Kidney (tissue), 14 donors: ENCODE data around the gene HSD17B12. TPM values are rescaled to one million over a fixed set of nuclear protein-coding genes. Genes with fewer than 3 reads are reported as not detected.
"Not testable (repeated sequence)": the region's sequence is repeated elsewhere in the genome, so short reads cannot be mapped to it uniquely, and the experiment has no call there.

ENCODE experiments used
- DNase-seq, 5 donors: peaks; one replicate each; pipeline ENCODE4 v3.0.0-alpha.2; 2013 to 2020
- FAIRE-seq: peaks from 2 replicates; lab custom pipeline; 2012; peaks lifted over from hg19 to GRCh38; lab: Jason Lieb, UNC
- H3K27ac ChIP-seq, 2 donors: one replicate each; pipeline ENCODE4 v1.7.0; 2013; ENCODE audit warnings: low read depth in 2 of 2, low read length in 2 of 2, inconsistent platforms in 1 of 2
- H3K27me3 ChIP-seq: one replicate; pipeline ENCODE4 v1.7.1; 2013; ENCODE audit warnings: low read length, inconsistent platforms; ENCODE audit not compliant: control insufficient read depth, insufficient read depth
- H3K36me3 ChIP-seq, 3 donors: one replicate each; pipeline versions ENCODE4 v1.7.0 to v1.7.1; 2013; ENCODE audit warnings: low read length in 3 of 3, control low read depth in 1 of 3, inconsistent platforms in 1 of 3; ENCODE audit not compliant: insufficient read depth in 3 of 3, control insufficient read depth in 2 of 3
- H3K4me1 ChIP-seq, 3 donors: one replicate each; pipeline versions ENCODE4 v1.7.0 to v1.7.1; 2013; ENCODE audit warnings: low read length in 3 of 3, inconsistent platforms in 1 of 3, low read depth in 1 of 3; ENCODE audit not compliant: control insufficient read depth in 2 of 3, insufficient read depth in 2 of 3
- H3K4me3 ChIP-seq, 3 donors: one replicate each; pipeline versions ENCODE4 v1.7.0 to v1.8.1; 2013; ENCODE audit warnings: low read length in 3 of 3, control low read depth in 1 of 3, inconsistent platforms in 1 of 3
- H3K9ac ChIP-seq, 3 donors: one replicate each; pipeline versions ENCODE4 v1.7.0 to v1.7.1; 2013; ENCODE audit warnings: low read length in 3 of 3, control low read depth in 1 of 3, inconsistent platforms in 1 of 3
- H3K9me3 ChIP-seq, 3 donors: one replicate each; pipeline versions ENCODE4 v1.7.0 to v1.7.1; 2013; ENCODE audit warnings: low read length in 3 of 3, control low read depth in 1 of 3, inconsistent platforms in 1 of 3; ENCODE audit not compliant: control insufficient read depth in 2 of 3, insufficient read depth in 1 of 3
- intact Hi-C: fragments of 100-400 bp; cut with DNase I; formaldehyde crosslinking; loops from one replicate; pipeline ENCODE4 v1.11.1; 2022
- polyA plus RNA-seq: library from polyadenylated mRNA; stranded (reverse); fragments of 350-450 nt; fragmentation: Illumina TruSeq; extraction: RNeasy Lipid Tissue Mini Kit (QIAGEN cat#74804); gene quantifications from one replicate; pipeline ENCODE4 v1.2.3, GENCODE V29; 2014; ENCODE audit warnings: low read depth, low replicate concordance; ENCODE audit not compliant: insufficient read depth
- total RNA-seq: library from RNA; stranded (reverse); fragmentation: NEBNext Ultra II Directional; extraction: Animal tissue kit (Norgen Biotek cat#: 25700); gene quantifications from one replicate; pipeline ENCODE4 v1.2.1, GENCODE V29; 2021
- TF ChIP-seq, protein P1 (sequence below): IDR thresholded peaks from 3 replicates; pipeline ENCODE4 v1.5.1; 2012; ENCODE audit warnings: mild to moderate bottlenecking, moderate library complexity, borderline replicate concordance; ENCODE audit not compliant: insufficient read depth; ENCODE audit errors: extremely low read depth
- donor health status: control.
- donor health status: control.
- donor health status: control.
- donor health status: control.
- donor health status: control.
- donor health status: DM: yes; HTN: yes; CAD: no.
- donor health status: Normal renal cell carcinoma (clear cell type).

HSD17B12 gene
- total and polyA plus RNA-seq, 2 donors from 2014 or later: 76.9 to 100 TPM

- H3K36me3 ChIP-seq: peaks cover 0 to 3% (median 0%) of the 10 kb centered on the region in 3 donors
- no peak overlapping the region for H3K4me3 ChIP-seq
- intact Hi-C loops: no loop called here
- H3K27me3 ChIP-seq: no peaks in the 10 kb centered on the region
- DNase-seq (no peak), FAIRE-seq (no peak)
- TF ChIP-seq, protein P1, sequence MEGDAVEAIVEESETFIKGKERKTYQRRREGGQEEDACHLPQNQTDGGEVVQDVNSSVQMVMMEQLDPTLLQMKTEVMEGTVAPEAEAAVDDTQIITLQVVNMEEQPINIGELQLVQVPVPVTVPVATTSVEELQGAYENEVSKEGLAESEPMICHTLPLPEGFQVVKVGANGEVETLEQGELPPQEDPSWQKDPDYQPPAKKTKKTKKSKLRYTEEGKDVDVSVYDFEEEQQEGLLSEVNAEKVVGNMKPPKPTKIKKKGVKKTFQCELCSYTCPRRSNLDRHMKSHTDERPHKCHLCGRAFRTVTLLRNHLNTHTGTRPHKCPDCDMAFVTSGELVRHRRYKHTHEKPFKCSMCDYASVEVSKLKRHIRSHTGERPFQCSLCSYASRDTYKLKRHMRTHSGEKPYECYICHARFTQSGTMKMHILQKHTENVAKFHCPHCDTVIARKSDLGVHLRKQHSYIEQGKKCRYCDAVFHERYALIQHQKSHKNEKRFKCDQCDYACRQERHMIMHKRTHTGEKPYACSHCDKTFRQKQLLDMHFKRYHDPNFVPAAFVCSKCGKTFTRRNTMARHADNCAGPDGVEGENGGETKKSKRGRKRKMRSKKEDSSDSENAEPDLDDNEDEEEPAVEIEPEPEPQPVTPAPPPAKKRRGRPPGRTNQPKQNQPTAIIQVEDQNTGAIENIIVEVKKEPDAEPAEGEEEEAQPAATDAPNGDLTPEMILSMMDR: no peak
- no peak overlapping the region for H3K27ac ChIP-seq
- H3K9ac ChIP-seq: no peak overlapping the region
- H3K4me1 ChIP-seq: no peaks in the 10 kb centered on the region
- H3K9me3 ChIP-seq: peaks cover 0 to 1% (median 0%) of the 10 kb centered on the region in 3 donors
Observed at GRCh38 chr11:43760902-43761301, 80.4 kb downstream of the HSD17B12 start.

DNA sequence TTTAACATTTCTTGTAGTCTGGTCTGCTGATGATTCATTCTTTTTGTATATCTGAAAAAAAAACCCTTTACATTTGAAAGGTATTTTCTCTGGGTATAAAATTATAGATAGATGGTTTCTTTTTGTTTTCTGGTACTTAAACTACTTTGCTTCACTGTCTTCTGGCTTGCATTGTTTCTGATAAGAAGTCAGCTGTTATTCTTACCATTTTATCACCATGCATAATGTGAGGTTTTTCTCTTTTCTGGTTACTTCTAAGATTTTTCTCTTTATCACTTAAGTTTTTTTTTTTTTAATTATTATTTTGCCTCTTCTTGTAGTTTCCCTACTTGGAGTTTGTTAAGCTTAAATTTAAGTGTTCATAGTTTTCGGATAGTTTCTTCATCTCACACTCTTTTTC is 84.7 kb downstream of the HSD17B12 start:
- Histone ChIP-seq H3K27ac (no peak overlapping the region), H3K4me1 (no peaks in the 10 kb centered on the region), H3K27me3 (no peaks in the 10 kb centered on the region), H3K4me3 (no peak overlapping the region), H3K9me3 (peaks cover 0 to 1% (median 0%) of the 10 kb centered on the region in 3 donors), H3K9ac (no peak overlapping the region), H3K36me3 (peaks cover 0 to 3% (median 0%) of the 10 kb centered on the region in 3 donors)
- no peak for FAIRE-seq
- peak in 1 of 5 donors; percentile 4 for DNase-seq
- TF ChIP-seq, protein P1: no peak
- intact Hi-C loops: no loop called here

DNA sequence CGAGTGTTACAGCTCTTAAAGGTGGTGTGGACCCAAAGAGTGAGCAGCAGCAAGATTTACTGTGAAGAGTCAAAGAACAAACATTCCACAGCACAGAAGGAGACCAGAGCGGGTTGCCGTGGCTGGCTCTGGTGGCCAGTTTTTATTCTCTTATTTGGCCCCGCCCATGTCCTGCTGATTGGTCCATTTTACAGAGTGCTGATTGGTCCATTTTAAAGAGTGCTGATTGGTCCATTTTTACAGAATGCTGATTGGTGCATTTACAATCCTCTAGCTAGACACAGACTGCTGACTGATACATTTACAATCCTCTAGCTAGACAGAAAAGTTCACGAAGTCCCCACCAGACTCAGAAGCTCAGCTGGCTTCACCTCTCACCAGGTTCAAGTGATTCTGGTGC is 88.1 kb downstream of the HSD17B12 start:
- H3K4me3 ChIP-seq, H3K27ac ChIP-seq, H3K9me3 ChIP-seq, DNase-seq, H3K36me3 ChIP-seq, intact Hi-C loops, H3K4me1 ChIP-seq, FAIRE-seq, H3K9ac ChIP-seq, H3K27me3 ChIP-seq: not testable (repeated sequence)

DNA sequence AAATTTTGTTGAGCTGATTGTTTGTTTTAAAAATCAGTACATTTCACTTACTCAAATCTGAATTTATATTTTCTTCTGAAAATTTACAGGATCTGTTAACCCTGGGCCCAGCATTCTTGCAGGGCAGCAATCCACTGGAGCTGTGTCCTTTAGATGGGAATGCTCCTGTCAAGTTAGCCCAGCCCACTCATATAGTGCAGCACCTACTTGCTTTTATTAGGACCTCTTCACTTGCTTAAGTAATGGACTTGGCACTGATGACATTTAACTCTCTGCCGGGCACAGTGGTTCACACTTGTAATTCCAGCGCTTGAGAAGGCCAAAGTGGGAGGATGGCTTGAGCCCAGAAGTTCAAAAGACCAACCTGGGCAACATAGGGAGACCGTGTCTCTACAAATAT is 89.6 kb downstream of the HSD17B12 start:
- intact Hi-C loops: no loop called here
- Histone ChIP-seq H3K36me3 (peaks cover 0 to 2% (median 0%) of the 10 kb centered on the region in 3 donors), H3K4me1 (no peaks in the 10 kb centered on the region), H3K27me3 (no peaks in the 10 kb centered on the region), H3K9ac (no peak overlapping the region), H3K4me3 (no peak overlapping the region), H3K9me3 (peaks cover 0 to 1% (median 0%) of the 10 kb centered on the region in 3 donors), H3K27ac (no peak overlapping the region)
- FAIRE-seq: no peak
- no peak for DNase-seq
- TF ChIP-seq, protein P1: no peak
